GM19438 (cell line): ENCODE measurements around the gene MAST4.

Experiments used
- ATAC-seq: cut with Tn5 transposase; IDR thresholded peaks from one replicate; pipeline ENCODE4 v1.9.1; 2021; ENCODE audit warnings: low read depth; ENCODE audit not compliant: unreplicated experiment

MAST4 gene

GRCh38 chr5:67028941-67029340, 432.7 kb downstream of the MAST4 start:
- no peak for ATAC-seq

GRCh38 chr5:67029481-67029880, 433.3 kb downstream of the MAST4 start:
- ATAC-seq, result no peak

- no peak for ATAC-seq
Measured at GRCh38 chr5:67030289-67031056, 434.3 kb downstream of the MAST4 start.

- no peak for ATAC-seq
Measured at GRCh38 chr5:67031057-67031443, 434.9 kb downstream of the MAST4 start.

- ATAC-seq, result no peak
Measured at GRCh38 chr5:67031692-67032091, 435.5 kb downstream of the MAST4 start.

GRCh38 chr5:67032921-67033664, 436.9 kb downstream of the MAST4 start:
- no peak for ATAC-seq

GRCh38 chr5:67033880-67034651, 437.9 kb downstream of the MAST4 start:
- no peak for ATAC-seq

- no peak for ATAC-seq
Measured at GRCh38 chr5:67035098-67035740, 439.0 kb downstream of the MAST4 start.

GRCh38 chr5:67037171-67037570, 441.0 kb downstream of the MAST4 start:
- no peak for ATAC-seq

GRCh38 chr5:67038817-67039603, 442.8 kb downstream of the MAST4 start:
- no peak for ATAC-seq

- ATAC-seq, result no peak
Measured at GRCh38 chr5:67042176-67043003, 446.2 kb downstream of the MAST4 start.

GRCh38 chr5:67043796-67044511, 447.8 kb downstream of the MAST4 start:
- no peak for ATAC-seq

- no peak for ATAC-seq
Measured at GRCh38 chr5:67045816-67046740, 449.9 kb downstream of the MAST4 start.

- ATAC-seq, result no peak
Measured at GRCh38 chr5:67047160-67047559, 451.0 kb downstream of the MAST4 start.

- ATAC-seq, result no peak
Measured at GRCh38 chr5:67047616-67048015, 451.4 kb downstream of the MAST4 start.

- ATAC-seq, result no peak
Measured at GRCh38 chr5:67050125-67050524, 453.9 kb downstream of the MAST4 start.

GRCh38 chr5:67050635-67051034, 454.4 kb downstream of the MAST4 start:
- ATAC-seq, result no peak
